B cell (primary cell): ENCODE results near the gene RNASE7. TPM values are rescaled to one million over a fixed set of nuclear protein-coding genes. Genes with fewer than 3 reads are reported as not detected.
A peak's percentile ranks its signal among the peaks of the same experiment; 100 is the strongest.

Source experiments
- ATAC-seq: fragments of 200-7000 bp; cut with Tn5 transposase; one replicate; pipeline ENCODE4 v1.10.0; 2021; ENCODE audit warnings: low read depth, mild to moderate bottlenecking, moderate number of reproducible peaks, moderate library complexity
- CTCF ChIA-PET: fragments of 350-600 bp; sonication (Branson Sonifier 250); formaldehyde crosslinking; loops from one replicate; lab custom pipeline; 2021; ENCODE audit warnings: antibody characterized with exemption, inconsistent platforms; lab: Charles Lee
- POLR2A ChIA-PET: fragments of 350-600 bp; sonication (Branson Sonifier 250); formaldehyde crosslinking; loops from one replicate; lab custom pipeline; 2021; ENCODE audit warnings: antibody characterized with exemption; lab: Charles Lee
- DNase-seq: peaks from one replicate; pipeline ENCODE4 v3.0.0; 2013
- H2AFZ ChIP-seq: 2 replicates; pipeline ENCODE4 v1.6.1; 2012; ENCODE audit warnings: mild to moderate bottlenecking, low read depth, low read length; ENCODE audit not compliant: insufficient read depth, poor library complexity, severe bottlenecking
- H3K27ac ChIP-seq, 2 donors: 1 replicate in 1 of 2; 2 replicates in 1 of 2; pipeline ENCODE4 v1.5.1; 2012 to 2013; ENCODE audit warnings: low read length in 2 of 2, mild to moderate bottlenecking in 2 of 2, moderate library complexity in 1 of 2
- H3K27me3 ChIP-seq, 4 experiments: fragments of 200-600 bp in 1 of 4; sonication (generic) in 1 of 4; replicated peaks in 1 of 4; 1 replicate in 2 of 4; 2 replicates in 2 of 4; pipeline versions ENCODE4 v1.6.1 to v1.7.0; 2013 to 2016; ENCODE audit warnings: low read length in 3 of 4, mild to moderate bottlenecking in 2 of 4, mixed read lengths in 1 of 4, moderate library complexity in 1 of 4; ENCODE audit not compliant: insufficient read depth in 4 of 4, control insufficient read depth in 3 of 4; ENCODE audit errors: control extremely low read depth in 1 of 4
- H3K36me3 ChIP-seq, 2 experiments: replicated peaks in 1 of 2; 1 replicate in 1 of 2; 2 replicates in 1 of 2; pipeline versions ENCODE4 v1.6.1 to v1.7.1; 2013; ENCODE audit warnings: low read length in 1 of 2; ENCODE audit not compliant: insufficient read depth in 2 of 2, control insufficient read depth in 1 of 2; ENCODE audit errors: control extremely low read depth in 1 of 2, extremely low read depth in 1 of 2
- H3K4me1 ChIP-seq, 2 donors: fragments of 200-600 bp in 1 of 2; sonication (generic) in 1 of 2; 1 replicate in 1 of 2; 2 replicates in 1 of 2; pipeline versions ENCODE4 v1.5.1 to v1.6.1; 2013 to 2017; ENCODE audit warnings: low read length in 2 of 2; ENCODE audit not compliant: control insufficient read depth in 2 of 2, insufficient read depth in 2 of 2
- H3K4me2 ChIP-seq: replicated peaks from 2 replicates; pipeline ENCODE3; 2012; ENCODE audit warnings: mild to moderate bottlenecking, low read depth, low read length; ENCODE audit not compliant: poor library complexity, severe bottlenecking
- H3K4me3 ChIP-seq, 5 experiments: fragments of 200-600 bp in 1 of 5; sonication (generic) in 1 of 5; 1 replicate in 3 of 5; 2 replicates in 2 of 5; pipeline versions ENCODE4 v1.5.1 to v1.7.0; 2011 to 2016; ENCODE audit warnings: low read length in 4 of 5, mild to moderate bottlenecking in 4 of 5, low read depth in 2 of 5, control low read depth in 1 of 5, moderate library complexity in 1 of 5; ENCODE audit not compliant: insufficient read depth in 1 of 5; ENCODE audit errors: control extremely low read depth in 1 of 5, extremely low read depth in 1 of 5
- H3K79me2 ChIP-seq: fragments of 200-600 bp; sonication (generic); one replicate; pipeline ENCODE4 v1.6.0; 2016; ENCODE audit warnings: low read length; ENCODE audit not compliant: control insufficient read depth, insufficient read depth
- H3K9ac ChIP-seq: fragments of 200-600 bp; sonication (generic); 2 replicates; pipeline ENCODE4 v1.6.1; 2017; ENCODE audit warnings: mild to moderate bottlenecking, low read length, moderate library complexity
- H3K9me3 ChIP-seq, 3 donors: one replicate each; pipeline versions ENCODE4 v1.6.1 to v1.7.1; 2013; ENCODE audit warnings: low read length in 2 of 3; ENCODE audit not compliant: control insufficient read depth in 2 of 3, insufficient read depth in 1 of 3; ENCODE audit errors: control extremely low read depth in 1 of 3
- H4K20me1 ChIP-seq: 2 replicates; pipeline ENCODE4 v1.6.0; 2012; ENCODE audit warnings: mild to moderate bottlenecking, low read length; ENCODE audit not compliant: insufficient read depth, control insufficient read depth, poor library complexity, severe bottlenecking
- H3K27ac Mint-ChIP-seq: one replicate; pipeline ENCODE4 v1.8.0; 2021; ENCODE audit warnings: mixed read lengths
- H3K27me3 Mint-ChIP-seq: one replicate; pipeline ENCODE4 v1.8.0; 2021; ENCODE audit warnings: mixed read lengths
- H3K4me1 Mint-ChIP-seq: one replicate; pipeline ENCODE4 v1.8.0; 2021; ENCODE audit warnings: mixed read lengths
- H3K4me3 Mint-ChIP-seq: one replicate; pipeline ENCODE4 v1.8.0; 2021; ENCODE audit warnings: mixed read lengths
- H3K9me3 Mint-ChIP-seq: one replicate; pipeline ENCODE4 v1.8.0; 2022; ENCODE audit warnings: mixed read lengths; ENCODE audit not compliant: insufficient read depth
- EZH2 ChIP-seq: IDR thresholded peaks from 2 replicates; pipeline ENCODE4 v1.6.1; 2012; ENCODE audit warnings: borderline replicate concordance, low read depth, mild to moderate bottlenecking, moderate library complexity, low read length; ENCODE audit not compliant: insufficient read depth, poor library complexity, severe bottlenecking
- WGBS: methylation state at CpG from one replicate; pipeline ENCODE4 v1.1.5; 2013; ENCODE audit warnings: missing lambda C conversion rate; ENCODE audit not compliant: insufficient coverage; 5-methylcytosine and 5-hydroxymethylcytosine counted together
- intact Hi-C: fragments of 100-400 bp; cut with micrococcal nuclease; formaldehyde crosslinking; loops from one replicate; pipeline ENCODE4 v1.10.0; 2022
- polyA plus RNA-seq: library from polyadenylated mRNA; depleted of rRNA; stranded (reverse); fragments of >200 nt; gene quantifications from 2 replicates; pipeline ENCODE4 v1.2.3, GENCODE V29; 2012
- total RNA-seq, 2 donors: library from RNA; stranded (reverse); fragments of 120-200 nt in 1 of 2; gene quantifications; 1 replicate in 1 of 2; 2 replicates in 1 of 2; pipeline versions ENCODE4 v1.2.3 to v1.2.4, GENCODE V29; 2013 to 2022
- TF ChIP-seq, protein P1 (sequence below): fragments of 200-600 bp; IDR thresholded peaks from one replicate; pipeline ENCODE4 v1.8.0; 2022; ENCODE audit warnings: antibody characterized with exemption, mild to moderate bottlenecking

Gene RNASE7
- total and polyA plus RNA-seq, 2 donors (not counting 1 experiment from before 2014, with no cell fraction given): not detected

GRCh38 chr14:21084998-21085853 is 43.1 kb downstream of the RNASE7 start:
- Mint-ChIP-seq H3K27me3 (peaks cover 4% of the 10 kb centered on the region), H3K4me3 (no peak overlapping the region), H3K27ac (no peak overlapping the region), H3K4me1 (peaks cover 13% of the 10 kb centered on the region), H3K9me3 (no peaks in the 10 kb centered on the region)
- Histone ChIP-seq H3K9me3 (peaks cover 0 to 5% (median 0%) of the 10 kb centered on the region in 3 donors), H3K4me2 (no peak overlapping the region), H3K27ac (no peak overlapping the region), H3K4me3 (no peak overlapping the region), H2AFZ (no peak overlapping the region), H3K79me2 (no peaks in the 10 kb centered on the region), H3K9ac (no peak overlapping the region), H3K4me1 (peaks cover 11 to 14% of the 10 kb centered on the region in 2 donors), H3K27me3 (no peaks in the 10 kb centered on the region), H3K36me3 (no peaks in the 10 kb centered on the region), H4K20me1 (no peaks in the 10 kb centered on the region)
- no peak for ATAC-seq
- intact Hi-C loops: no loop called here
- ChIA-PET CTCF (interaction anchor here (0.8 to 7.8 kb wide), 3 partner anchors 15 to 71 kb away, joined by 3 to 73 read pairs (median 5); partner anchors contain the start of gene ARHGEF40), POLR2A (no interaction called here)
- WGBS: 94% methylated on average over 15 of the region's 17 CpGs
- TF ChIP-seq, protein P1, sequence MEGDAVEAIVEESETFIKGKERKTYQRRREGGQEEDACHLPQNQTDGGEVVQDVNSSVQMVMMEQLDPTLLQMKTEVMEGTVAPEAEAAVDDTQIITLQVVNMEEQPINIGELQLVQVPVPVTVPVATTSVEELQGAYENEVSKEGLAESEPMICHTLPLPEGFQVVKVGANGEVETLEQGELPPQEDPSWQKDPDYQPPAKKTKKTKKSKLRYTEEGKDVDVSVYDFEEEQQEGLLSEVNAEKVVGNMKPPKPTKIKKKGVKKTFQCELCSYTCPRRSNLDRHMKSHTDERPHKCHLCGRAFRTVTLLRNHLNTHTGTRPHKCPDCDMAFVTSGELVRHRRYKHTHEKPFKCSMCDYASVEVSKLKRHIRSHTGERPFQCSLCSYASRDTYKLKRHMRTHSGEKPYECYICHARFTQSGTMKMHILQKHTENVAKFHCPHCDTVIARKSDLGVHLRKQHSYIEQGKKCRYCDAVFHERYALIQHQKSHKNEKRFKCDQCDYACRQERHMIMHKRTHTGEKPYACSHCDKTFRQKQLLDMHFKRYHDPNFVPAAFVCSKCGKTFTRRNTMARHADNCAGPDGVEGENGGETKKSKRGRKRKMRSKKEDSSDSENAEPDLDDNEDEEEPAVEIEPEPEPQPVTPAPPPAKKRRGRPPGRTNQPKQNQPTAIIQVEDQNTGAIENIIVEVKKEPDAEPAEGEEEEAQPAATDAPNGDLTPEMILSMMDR: no peak
- no peak for TF ChIP-seq EZH2
- DNase-seq: no peak

DNA sequence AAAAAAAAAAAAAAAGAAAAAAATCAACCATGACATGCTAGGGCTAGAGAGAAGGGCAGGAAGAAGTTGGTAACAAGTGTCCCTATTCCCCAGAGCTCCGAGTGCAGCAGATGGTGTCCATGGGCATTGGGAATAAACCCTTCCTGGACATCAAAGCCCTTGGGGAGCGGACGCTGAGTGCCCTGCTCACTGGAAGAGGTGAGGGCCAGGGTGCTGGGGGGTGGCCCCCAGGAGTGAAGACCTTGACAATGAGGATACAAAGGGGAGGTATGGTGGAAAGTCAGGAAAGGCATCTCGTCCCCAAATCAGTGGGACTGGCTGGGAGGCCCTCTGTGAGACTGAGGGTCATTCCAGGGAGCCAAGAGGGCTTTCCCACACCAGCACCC is 44.7 kb downstream of the RNASE7 start:
- Histone ChIP-seq H3K4me3 (no peak overlapping the region), H4K20me1 (no peaks in the 10 kb centered on the region), H3K4me2 (peak overlapping the region; percentile 6), H3K36me3 (no peaks in the 10 kb centered on the region), H3K27me3 (no peaks in the 10 kb centered on the region), H3K79me2 (no peaks in the 10 kb centered on the region), H2AFZ (no peak overlapping the region), H3K9ac (no peak overlapping the region), H3K27ac (peak overlapping the region in 1 of 2 donors; percentile 25), H3K4me1 (peaks cover 11 to 14% of the 10 kb centered on the region in 2 donors), H3K9me3 (peaks cover 0 to 7% (median 0%) of the 10 kb centered on the region in 3 donors)
- Mint-ChIP-seq H3K4me1 (peaks cover 15% of the 10 kb centered on the region), H3K27me3 (no peaks in the 10 kb centered on the region), H3K9me3 (no peaks in the 10 kb centered on the region), H3K4me3 (no peak overlapping the region), H3K27ac (no peak overlapping the region)
- POLR2A ChIA-PET: interaction anchor here (0.7 kb wide), 1 partner anchor 11 kb away, joined by 3 read pairs; no protein-coding TSS in a partner anchor
- no peak for ATAC-seq
- CTCF ChIA-PET: interaction anchor here (0.9 to 7.8 kb wide), 6 partner anchors 10 to 72 kb away, joined by 3 to 91 read pairs (median 38); partner anchors contain the start of genes ARHGEF40 and TMEM253
- intact Hi-C loops: no loop called here
- TF ChIP-seq, protein P1: no peak
- TF ChIP-seq EZH2: no peak
- 83% methylated on average over 2 of the region's 4 CpGs for WGBS
- DNase-seq: no peak
